ENCODE results near the gene PGS1. TPM values are rescaled to one million over a fixed set of nuclear protein-coding genes. Genes with fewer than 3 reads are reported as not detected.

The PGS1 gene
- total RNA-seq, 1 donor from 2014 or later: 39.0 TPM

Small RNA genes within 50 kb of the gene (small RNA-seq; reads per million reads assigned to genes)
- gene RF00415 (not detected), gene RN7SL236P (not detected)

Other genes starting within 250 kb of the PGS1 start
- 2.3 TPM for gene TMC6, start 249.9 kb upstream of the PGS1 start, total RNA-seq
- 0.94 TPM for gene TMC8, start 247.9 kb upstream of the PGS1 start, total RNA-seq
- not detected for gene C17orf99, start 232.3 kb upstream of the PGS1 start, total RNA-seq
- 11.4 TPM for gene SYNGR2, start 210.1 kb upstream of the PGS1 start, total RNA-seq
- gene TK1, start 191.6 kb upstream of the PGS1 start, total RNA-seq: 1.6 TPM
- 35.4 TPM for gene AFMID, start 191.3 kb upstream of the PGS1 start, total RNA-seq
- gene BIRC5, start 164.4 kb upstream of the PGS1 start, total RNA-seq: 7.3 TPM
- not detected for gene TMEM235, start 147.0 kb upstream of the PGS1 start, total RNA-seq
- gene SOCS3, start 18.6 kb upstream of the PGS1 start, total RNA-seq: 8.3 TPM
- gene DNAH17, start 198.7 kb downstream of the PGS1 start, total RNA-seq: under 0.01 TPM